Large intestine (tissue), 3 donors: ENCODE data around the gene SORBS1. TPM values are rescaled to one million over a fixed set of nuclear protein-coding genes. Genes with fewer than 3 reads are reported as not detected.

ENCODE experiments used
- DNase-seq, 2 donors: peaks; one replicate each; pipeline versions ENCODE4 v3.0.0 to v3.0.0-alpha.2; 2013
- H3K27ac ChIP-seq: one replicate; pipeline ENCODE4 v1.5.1; 2013; ENCODE audit warnings: low read length
- H3K27me3 ChIP-seq: 2 replicates; pipeline ENCODE4 v1.6.1; 2013; ENCODE audit warnings: low read length; ENCODE audit not compliant: control insufficient read depth, insufficient read depth
- H3K36me3 ChIP-seq: 2 replicates; pipeline ENCODE4 v1.6.1; 2013; ENCODE audit warnings: low read length; ENCODE audit not compliant: control insufficient read depth, insufficient read depth
- H3K4me1 ChIP-seq: one replicate; pipeline ENCODE4 v1.6.1; 2013; ENCODE audit warnings: low read length; ENCODE audit not compliant: control insufficient read depth, insufficient read depth
- H3K4me3 ChIP-seq: one replicate; pipeline ENCODE4 v1.5.1; 2013; ENCODE audit warnings: low read length
- H3K9me3 ChIP-seq: one replicate; pipeline ENCODE4 v1.6.1; 2013; ENCODE audit warnings: mild to moderate bottlenecking, low read depth, low read length, moderate library complexity; ENCODE audit not compliant: control insufficient read depth
- WGBS: methylation state at CpG from one replicate; pipeline ENCODE4 v1.1.5; 2013; ENCODE audit warnings: low lambda C conversion rate; ENCODE audit not compliant: insufficient coverage; 5-methylcytosine and 5-hydroxymethylcytosine counted together
- polyA plus RNA-seq: library from polyadenylated mRNA; unstranded; fragments of 120-200 nt; gene quantifications from one replicate; pipeline ENCODE4 v1.2.1, GENCODE V29; 2013

SORBS1 gene
- polyA plus RNA-seq, 1 donor: 60.2 TPM

DNA sequence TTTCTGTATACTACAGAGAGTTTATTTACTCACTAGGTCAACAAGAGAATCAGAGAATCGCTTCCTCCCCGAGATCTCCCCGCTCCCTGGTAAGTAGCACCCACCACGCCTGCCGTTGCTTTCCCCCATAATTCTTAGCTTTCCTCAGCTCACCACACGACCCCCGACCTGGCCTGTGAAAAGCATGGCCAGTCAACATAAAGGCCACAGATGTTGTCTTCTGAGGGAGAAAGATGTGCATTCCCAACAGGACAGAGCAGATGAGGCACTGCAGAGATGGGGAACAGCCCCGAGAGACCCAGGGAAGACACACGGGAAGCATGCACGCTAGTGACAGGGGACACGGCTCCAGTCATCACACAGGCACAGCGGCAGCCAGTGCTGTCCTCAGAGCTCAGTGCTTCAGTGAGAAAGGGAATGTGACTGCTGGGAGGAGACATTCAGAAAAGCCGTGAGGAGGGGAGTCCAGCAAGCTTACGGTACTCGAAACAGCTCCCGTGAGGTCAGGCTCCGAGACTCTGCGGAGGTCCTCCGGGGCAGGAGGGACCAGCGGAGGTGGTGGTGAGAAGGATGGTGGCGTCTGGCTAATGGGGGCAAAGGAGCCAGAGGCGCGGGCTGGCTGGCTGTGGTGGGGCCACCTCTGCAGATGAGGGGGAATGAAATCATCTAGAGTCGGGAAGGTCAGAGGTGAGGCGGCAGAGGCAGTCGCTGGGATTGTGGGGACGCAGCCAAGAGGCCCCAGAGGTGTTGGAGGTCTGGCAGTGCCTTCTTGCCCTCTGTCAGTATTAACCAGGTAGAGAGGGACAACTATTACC lies 146.9 kb downstream of the SORBS1 start:
- no peak overlapping the region for H3K27ac ChIP-seq
- peaks cover 29% of the 10 kb centered on the region for H3K36me3 ChIP-seq
- H3K9me3 ChIP-seq: no peaks in the 10 kb centered on the region
- no peak for DNase-seq
- no peaks in the 10 kb centered on the region for H3K27me3 ChIP-seq
- 75% methylated on average over 4 of the region's 27 CpGs for WGBS
- H3K4me1 ChIP-seq: no peaks in the 10 kb centered on the region
- H3K4me3 ChIP-seq: no peak overlapping the region

DNA sequence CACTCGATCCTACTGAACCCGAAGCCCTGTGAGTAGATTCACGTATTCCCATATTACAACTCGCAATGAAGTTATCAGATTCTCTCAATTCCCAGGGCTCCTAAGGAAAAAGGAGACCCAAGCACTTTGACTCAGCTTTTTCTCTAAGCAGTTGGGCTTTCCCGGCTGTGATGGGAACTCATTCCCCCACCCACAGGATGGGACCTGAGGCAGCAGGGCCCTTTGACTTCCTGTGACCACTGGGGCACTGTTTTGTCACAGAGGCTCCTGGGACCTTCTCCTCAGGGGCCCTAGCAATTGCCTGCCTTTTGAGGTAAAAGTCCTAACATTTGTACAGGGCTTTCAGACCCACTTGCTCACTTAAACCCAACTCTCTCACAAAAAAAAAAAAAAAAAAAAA lies 147.6 kb downstream of the SORBS1 start:
- H3K4me1 ChIP-seq: no peaks in the 10 kb centered on the region
- H3K4me3 ChIP-seq: no peak overlapping the region
- H3K27ac ChIP-seq: no peak overlapping the region
- H3K9me3 ChIP-seq: no peaks in the 10 kb centered on the region
- H3K27me3 ChIP-seq: no peaks in the 10 kb centered on the region
- peaks cover 33% of the 10 kb centered on the region for H3K36me3 ChIP-seq
- WGBS: no CpG with 5 or more reads among the region's 5 CpGs
- DNase-seq: no peak

DNA sequence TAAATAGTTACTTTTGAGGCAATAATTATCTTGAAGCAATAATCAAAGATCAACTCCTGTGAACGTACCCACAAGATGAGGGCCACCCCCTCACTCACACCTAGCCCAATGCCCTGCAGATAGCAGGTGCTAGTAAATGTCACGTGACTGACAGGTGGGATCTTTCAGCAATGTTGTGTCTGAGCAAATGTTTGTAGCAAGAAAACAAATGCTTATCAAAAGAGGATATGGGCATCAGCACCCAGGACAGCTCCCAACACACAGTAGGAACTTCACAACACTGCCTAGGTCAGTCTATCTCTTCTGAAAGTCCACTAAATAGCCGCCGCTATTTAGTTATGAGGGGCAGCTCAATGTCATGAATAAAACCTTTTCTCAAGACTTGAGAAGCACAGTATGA lies 149.5 kb downstream of the SORBS1 start:
- WGBS: 90% methylated on average over 2 of the region's 4 CpGs
- H3K36me3 ChIP-seq: peaks cover 44% of the 10 kb centered on the region
- no peaks in the 10 kb centered on the region for H3K4me1 ChIP-seq
- DNase-seq: no peak
- no peaks in the 10 kb centered on the region for H3K27me3 ChIP-seq
- no peak overlapping the region for H3K27ac ChIP-seq
- no peaks in the 10 kb centered on the region for H3K9me3 ChIP-seq
- H3K4me3 ChIP-seq: no peak overlapping the region

DNA sequence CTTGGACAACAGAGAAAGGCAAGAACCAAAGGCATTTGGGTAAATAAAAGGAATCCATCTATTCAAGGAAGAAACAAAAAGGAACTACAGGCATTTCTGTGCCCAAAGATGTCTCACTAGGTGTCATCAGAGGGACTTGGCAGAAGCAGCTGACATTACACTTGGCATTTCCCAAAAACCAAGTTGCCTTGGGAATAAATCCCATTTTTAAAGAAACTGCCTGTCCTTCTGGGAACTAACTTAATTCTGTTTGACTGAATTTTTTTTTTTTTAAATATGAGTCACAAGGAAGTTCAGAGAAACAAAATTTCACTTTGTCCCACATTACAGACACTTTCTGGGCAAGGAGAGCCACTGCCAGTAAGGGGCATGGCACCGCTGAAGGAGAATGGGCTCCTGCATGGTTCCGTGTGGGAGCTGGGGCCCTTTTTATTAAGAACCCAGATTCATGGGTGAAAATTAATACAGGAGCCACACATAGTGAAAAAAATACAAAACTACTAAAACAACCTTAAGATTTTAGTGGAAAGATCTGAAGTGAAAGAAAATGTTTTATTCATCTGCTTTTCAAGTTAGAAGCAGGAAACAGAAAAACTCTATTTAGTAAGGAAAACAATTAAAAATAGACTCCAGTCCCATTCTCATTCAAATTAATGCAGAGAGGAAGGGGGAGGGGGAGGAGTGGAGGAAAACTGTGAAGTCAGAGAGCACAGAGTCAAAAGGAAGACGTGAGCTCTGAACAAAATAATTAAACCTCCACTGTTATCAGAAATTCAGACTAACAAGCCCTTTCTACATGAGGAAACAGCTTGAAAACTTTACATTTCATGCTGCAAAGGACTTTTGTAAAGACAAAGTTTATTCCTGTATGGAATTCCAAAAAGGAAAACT lies 151.9 kb downstream of the SORBS1 start:
- Histone ChIP-seq H3K9me3 (no peaks in the 10 kb centered on the region), H3K27me3 (no peaks in the 10 kb centered on the region), H3K36me3 (peaks cover 40% of the 10 kb centered on the region), H3K27ac (no peak overlapping the region), H3K4me3 (no peak overlapping the region), H3K4me1 (no peaks in the 10 kb centered on the region)
- DNase-seq: no peak
- no CpG with 5 or more reads among the region's 3 CpGs for WGBS

DNA sequence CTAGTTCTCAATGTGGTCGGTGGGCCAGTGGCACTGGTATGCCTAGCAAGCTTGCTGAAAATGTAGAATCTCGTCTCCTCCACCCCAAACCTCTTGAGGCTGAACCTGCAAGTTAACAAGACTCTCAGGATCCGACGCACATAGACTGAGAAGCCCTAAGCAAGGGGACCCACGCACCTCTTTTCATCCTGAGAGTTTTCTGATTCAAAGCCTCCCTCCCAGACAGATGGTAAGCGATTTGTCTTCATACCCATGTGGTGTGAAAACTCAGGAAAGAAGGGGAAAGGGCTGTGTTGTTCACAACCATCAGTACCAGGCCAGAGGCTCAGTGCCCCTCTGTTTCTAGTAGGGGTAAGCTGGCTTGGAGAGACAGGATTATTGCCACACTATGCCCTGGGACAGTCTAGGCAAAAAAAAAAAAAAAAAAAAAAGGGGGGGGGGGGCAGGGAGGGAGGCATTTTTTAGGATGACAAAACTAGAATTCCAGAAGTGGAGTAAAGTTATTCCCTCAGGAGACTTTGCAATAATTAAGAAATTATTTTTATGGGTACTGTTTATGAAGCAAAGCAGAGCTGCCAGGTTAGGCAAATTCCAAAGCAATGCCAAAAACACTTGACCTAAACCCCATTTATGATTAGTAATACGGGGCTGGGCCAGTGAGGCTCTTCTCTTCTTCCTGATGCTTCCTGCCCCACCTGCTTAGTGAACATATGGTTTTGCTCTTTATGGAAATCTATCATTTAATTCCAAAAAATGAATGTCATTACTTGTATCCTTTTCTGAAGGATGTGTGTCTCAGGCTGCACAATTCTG lies 152.8 kb downstream of the SORBS1 start:
- DNase-seq: no peak
- Histone ChIP-seq H3K36me3 (peaks cover 40% of the 10 kb centered on the region), H3K27me3 (no peaks in the 10 kb centered on the region), H3K27ac (no peak overlapping the region), H3K4me3 (no peak overlapping the region), H3K4me1 (no peaks in the 10 kb centered on the region), H3K9me3 (no peaks in the 10 kb centered on the region)
- 100% methylated on average over 1 of the region's 7 CpGs for WGBS

DNA sequence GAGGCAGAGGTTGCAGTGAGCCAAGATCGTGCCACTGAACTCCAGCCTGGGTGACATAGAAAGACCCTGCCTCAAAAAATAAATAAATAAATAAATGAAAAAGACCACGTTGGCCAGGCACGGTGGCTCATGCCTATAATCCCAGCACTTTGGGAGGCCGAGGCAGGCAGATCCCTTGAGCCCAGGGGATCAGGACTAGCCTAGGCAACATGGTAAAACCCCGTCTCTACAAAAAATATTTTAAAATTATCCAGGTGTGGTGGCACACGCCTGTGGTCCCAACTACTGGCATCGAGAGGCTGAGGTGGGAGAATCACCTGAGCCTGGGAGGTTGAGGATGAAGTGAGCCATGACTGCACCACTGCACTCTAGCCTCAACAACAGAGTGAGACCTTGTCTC lies 153.6 kb downstream of the SORBS1 start:
- no peak overlapping the region for H3K4me3 ChIP-seq
- no peaks in the 10 kb centered on the region for H3K4me1 ChIP-seq
- 100% methylated on average over 1 of the region's 7 CpGs for WGBS
- no peak overlapping the region for H3K27ac ChIP-seq
- H3K9me3 ChIP-seq: no peaks in the 10 kb centered on the region
- peaks cover 44% of the 10 kb centered on the region for H3K36me3 ChIP-seq
- H3K27me3 ChIP-seq: no peaks in the 10 kb centered on the region
- DNase-seq: no peak

DNA sequence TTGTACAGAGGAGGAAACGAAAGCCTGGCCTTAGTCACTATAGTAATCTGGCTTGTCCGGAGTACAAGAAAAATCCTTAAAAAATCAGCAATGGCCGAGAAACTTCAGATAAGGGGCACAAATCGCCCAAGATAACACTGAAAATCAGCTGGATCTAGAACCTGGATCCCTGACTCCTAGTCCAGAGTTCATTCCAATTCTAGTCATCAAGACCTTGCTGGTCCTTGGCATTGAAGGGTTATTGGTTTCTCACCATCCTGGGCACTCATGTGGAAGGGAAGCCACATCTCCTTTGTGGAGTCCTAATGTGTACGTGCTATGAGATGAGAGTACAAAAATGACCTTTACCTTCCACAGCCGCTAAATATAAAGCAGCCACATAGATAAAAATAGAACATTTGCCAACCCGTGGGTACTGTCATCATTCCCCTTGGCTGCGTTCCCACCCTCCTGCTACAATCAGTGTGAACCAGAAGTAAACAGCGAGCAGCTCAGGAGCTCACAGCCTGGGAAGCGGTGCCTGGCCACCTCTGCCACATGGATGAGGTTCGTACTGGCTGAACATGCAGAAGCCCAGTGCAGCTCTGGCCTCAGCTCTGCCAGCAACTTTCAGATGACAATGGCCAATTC lies 154.4 kb downstream of the SORBS1 start:
- Histone ChIP-seq H3K4me3 (no peak overlapping the region), H3K27ac (no peak overlapping the region), H3K27me3 (no peaks in the 10 kb centered on the region), H3K9me3 (no peaks in the 10 kb centered on the region), H3K4me1 (no peaks in the 10 kb centered on the region), H3K36me3 (peaks cover 45% of the 10 kb centered on the region)
- WGBS: no CpG with 5 or more reads among the region's 11 CpGs
- DNase-seq: no peak

DNA sequence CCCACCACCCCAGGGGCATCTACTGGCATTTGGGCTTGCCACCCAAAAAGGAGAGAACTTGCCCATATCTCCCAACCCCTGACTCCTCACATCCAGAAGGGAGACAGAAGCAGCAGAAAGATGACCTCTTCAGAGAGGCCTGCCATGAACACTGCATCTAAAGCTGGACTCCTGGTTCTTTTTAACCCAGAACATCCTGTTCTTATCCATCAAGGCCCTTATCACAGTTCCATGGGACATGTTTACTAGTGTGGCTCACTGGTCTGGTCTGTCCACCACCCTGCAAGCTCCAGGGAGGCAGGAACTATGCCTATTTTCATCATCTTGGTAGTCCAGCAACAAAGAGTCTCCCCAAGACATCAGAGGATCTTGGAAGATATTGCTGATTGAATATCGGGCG lies 155.5 kb downstream of the SORBS1 start:
- Histone ChIP-seq H3K9me3 (no peaks in the 10 kb centered on the region), H3K27me3 (no peaks in the 10 kb centered on the region), H3K4me3 (no peak overlapping the region), H3K27ac (no peak overlapping the region), H3K36me3 (peaks cover 48% of the 10 kb centered on the region), H3K4me1 (no peaks in the 10 kb centered on the region)
- no CpG with 5 or more reads among the region's 2 CpGs for WGBS
- DNase-seq: no peak

DNA sequence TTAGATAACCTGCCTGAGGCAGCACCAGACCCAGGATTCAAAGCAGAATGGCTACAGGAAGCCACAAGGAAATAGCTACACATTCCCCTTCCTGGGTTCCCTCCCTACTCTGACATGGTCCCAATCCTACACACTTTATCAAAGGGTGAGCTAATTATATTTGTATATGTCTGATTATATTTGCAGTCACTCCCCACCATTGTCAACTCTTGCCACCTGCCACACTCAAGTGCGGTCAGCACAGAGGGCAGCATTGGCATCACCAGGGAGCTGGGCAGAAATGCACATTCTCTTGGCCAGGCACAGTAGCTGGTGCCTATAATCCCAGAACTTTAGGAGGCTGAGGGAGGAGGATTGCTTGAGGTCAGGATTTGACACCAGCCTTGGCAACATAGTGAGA lies 156.3 kb downstream of the SORBS1 start:
- Histone ChIP-seq H3K4me3 (no peak overlapping the region), H3K9me3 (no peaks in the 10 kb centered on the region), H3K4me1 (no peaks in the 10 kb centered on the region), H3K27me3 (no peaks in the 10 kb centered on the region), H3K27ac (no peak overlapping the region), H3K36me3 (peaks cover 45% of the 10 kb centered on the region)
- no CpG with 5 or more reads among the region's 1 CpG for WGBS
- DNase-seq: peak in 1 of 2 donors; percentile 13

DNA sequence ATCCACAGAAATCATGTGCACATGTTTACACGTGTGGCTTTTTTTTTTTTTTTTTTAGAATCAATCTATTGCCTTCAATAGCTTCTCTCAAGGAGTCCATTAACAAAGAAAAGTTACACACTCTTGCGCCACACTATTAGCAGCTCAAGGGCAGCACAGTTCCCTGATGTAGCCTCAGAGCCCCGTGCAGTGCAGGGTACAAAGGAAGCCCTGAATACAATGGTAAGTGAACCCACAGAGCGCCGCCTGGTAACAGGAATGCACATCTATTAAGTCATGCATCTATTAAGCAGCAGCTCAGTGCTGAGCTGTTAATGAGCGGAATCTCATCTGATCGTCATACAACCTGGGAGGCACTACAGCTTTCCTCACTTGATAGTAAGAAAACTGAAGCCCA lies 156.7 kb downstream of the SORBS1 start:
- no peak overlapping the region for H3K4me3 ChIP-seq
- peaks cover 43% of the 10 kb centered on the region for H3K36me3 ChIP-seq
- H3K4me1 ChIP-seq: no peaks in the 10 kb centered on the region
- WGBS: 100% methylated on average over 1 of the region's 7 CpGs
- no peaks in the 10 kb centered on the region for H3K9me3 ChIP-seq
- DNase-seq: no peak
- no peak overlapping the region for H3K27ac ChIP-seq
- no peaks in the 10 kb centered on the region for H3K27me3 ChIP-seq
